ENCODE measurements around the gene KDM6B.

- TF ChIP-seq CTCF (IDR thresholded peaks at IDR 0.05; ENCODE audit: low read depth, low read length, missing input control) (no peak), EGR1 (IDR thresholded peaks at IDR 0.05; ENCODE audit: low read depth in 2 of 2) (no peak), MAX (IDR thresholded peaks at IDR 0.05) (no peak), SP1 (IDR thresholded peaks at IDR 0.05) (no peak), RAD21 (IDR thresholded peaks at IDR 0.05) (no peak), TAF1 (conservative IDR thresholded peaks at IDR 0.05) (no peak), REST (IDR thresholded peaks at IDR 0.05) (no peak), NR2F2 (IDR thresholded peaks at IDR 0.05) (no peak), JUND (IDR thresholded peaks at IDR 0.05) (no peak), GABPA (IDR thresholded peaks at IDR 0.05 in 1 of 2, conservative IDR thresholded peaks at IDR 0.05 in 1 of 2) (no peak)
Measured at GRCh38 chr17:7807206-7807605, 26.8 kb upstream of the KDM6B start.

Data from liver (tissue), 3 donors.